Transverse colon (tissue), 4 donors: ENCODE data around the gene MTPN. TPM values are rescaled to one million over a fixed set of nuclear protein-coding genes. Genes with fewer than 3 reads are reported as not detected.

Experiments used
- DNase-seq: peaks from one replicate; pipeline ENCODE4 v3.0.0-alpha.2; 2019
- H3K27ac ChIP-seq, 4 donors: fragments of 200-600 bp; sonication (generic); 2 replicates each; pipeline ENCODE4 v1.5.1; 2016 to 2018; ENCODE audit warnings: inconsistent platforms in 4 of 4
- H3K27me3 ChIP-seq: fragments of 200-600 bp; sonication (generic); 2 replicates; pipeline ENCODE4 v1.5.1; 2017; ENCODE audit warnings: inconsistent platforms
- H3K36me3 ChIP-seq, 4 donors: fragments of 200-600 bp; sonication (generic); 2 replicates each; pipeline ENCODE4 v1.5.1; 2017 to 2019; ENCODE audit warnings: inconsistent platforms in 4 of 4
- H3K4me1 ChIP-seq, 4 donors: fragments of 200-600 bp; sonication (generic); 2 replicates each; pipeline ENCODE4 v1.5.1; 2017 to 2020; ENCODE audit warnings: inconsistent platforms in 4 of 4
- H3K4me3 ChIP-seq, 4 donors: fragments of 200-600 bp; sonication (generic); 1 replicate in 1 of 4; 2 replicates in 3 of 4; pipeline versions ENCODE4 v1.5.1 to v1.6.1; 2017 to 2019; ENCODE audit warnings: inconsistent platforms in 4 of 4
- H3K9me3 ChIP-seq, 2 donors: fragments of 200-600 bp; sonication (generic); 2 replicates each; pipeline ENCODE4 v1.5.1; 2017 to 2019; ENCODE audit warnings: inconsistent platforms in 2 of 2
- EP300 ChIP-seq: sonication (generic); formaldehyde crosslinking; IDR thresholded peaks from one replicate; pipeline ENCODE4 v1.6.1; 2017; ENCODE audit warnings: antibody characterized with exemption, low read depth
- POLR2A ChIP-seq: fragments of 450-650 bp; IDR thresholded peaks from one replicate; pipeline ENCODE4 v1.6.1; 2016; ENCODE audit warnings: antibody characterized with exemption, mild to moderate bottlenecking, moderate library complexity
- POLR2AphosphoS5 ChIP-seq, 3 donors: sonication (generic); formaldehyde crosslinking; IDR thresholded peaks; one replicate each; pipeline ENCODE4 v1.6.1; 2016; ENCODE audit warnings: antibody characterized with exemption in 3 of 3
- WGBS, 2 donors: methylation state at CpG; one replicate each; pipeline ENCODE4 v1.1.5; 2018; ENCODE audit warnings: low coverage in 1 of 2; 5-methylcytosine and 5-hydroxymethylcytosine counted together
- in situ Hi-C, 4 donors: fragments of 200-750 bp; cut with MboI; loops; one replicate each; pipeline versions ENCODE4 v1.15.0 to v1.15.1; 2017; ENCODE audit warnings: low sequenced_read_pairs in 3 of 4, low pct_ligation_motif_present in 1 of 4, low pct_unique_long_range_greater_than_20kb in 1 of 4
- intact Hi-C: fragments of 100-400 bp; cut with DNase I; formaldehyde crosslinking; loops from one replicate; pipeline ENCODE4 v1.15.1; 2023; ENCODE audit warnings: low total_unique reads
- total RNA-seq, 4 donors: library from RNA; depleted of rRNA; stranded (reverse); fragments of >200 nt; gene quantifications; one replicate each; pipeline ENCODE4 v1.1.0, GENCODE V29; 2016
- TF ChIP-seq, protein P1 (sequence below), 5 experiments: fragments of 200-600 bp in 3 of 5; fragments of 450-650 bp in 2 of 5; sonication (generic) in 3 of 5; IDR thresholded peaks; 1 replicate in 2 of 5; 2 replicates in 3 of 5; pipeline ENCODE4 v1.5.1; 2016 to 2017; ENCODE audit warnings: antibody characterized with exemption in 5 of 5, inconsistent platforms in 3 of 5, mild to moderate bottlenecking in 2 of 5, moderate library complexity in 1 of 5

The MTPN gene
- total RNA-seq, 4 donors from 2014 or later: 44.9 to 71.7 (median 65.5) TPM

- Histone ChIP-seq H3K9me3 (no peaks in the 10 kb centered on the region), H3K4me1 (peaks cover 0 to 14% (median 6%) of the 10 kb centered on the region in 4 donors), H3K27ac (no peak overlapping the region), H3K27me3 (no peaks in the 10 kb centered on the region), H3K36me3 (no peaks in the 10 kb centered on the region), H3K4me3 (no peak overlapping the region)
- in situ Hi-C loops: no loop called here
- intact Hi-C loops: no loop called here
- WGBS, 2 donors: 85 to 98% methylated on average over 4 to 5 of the region's 5 CpGs
- TF ChIP-seq, protein P1, sequence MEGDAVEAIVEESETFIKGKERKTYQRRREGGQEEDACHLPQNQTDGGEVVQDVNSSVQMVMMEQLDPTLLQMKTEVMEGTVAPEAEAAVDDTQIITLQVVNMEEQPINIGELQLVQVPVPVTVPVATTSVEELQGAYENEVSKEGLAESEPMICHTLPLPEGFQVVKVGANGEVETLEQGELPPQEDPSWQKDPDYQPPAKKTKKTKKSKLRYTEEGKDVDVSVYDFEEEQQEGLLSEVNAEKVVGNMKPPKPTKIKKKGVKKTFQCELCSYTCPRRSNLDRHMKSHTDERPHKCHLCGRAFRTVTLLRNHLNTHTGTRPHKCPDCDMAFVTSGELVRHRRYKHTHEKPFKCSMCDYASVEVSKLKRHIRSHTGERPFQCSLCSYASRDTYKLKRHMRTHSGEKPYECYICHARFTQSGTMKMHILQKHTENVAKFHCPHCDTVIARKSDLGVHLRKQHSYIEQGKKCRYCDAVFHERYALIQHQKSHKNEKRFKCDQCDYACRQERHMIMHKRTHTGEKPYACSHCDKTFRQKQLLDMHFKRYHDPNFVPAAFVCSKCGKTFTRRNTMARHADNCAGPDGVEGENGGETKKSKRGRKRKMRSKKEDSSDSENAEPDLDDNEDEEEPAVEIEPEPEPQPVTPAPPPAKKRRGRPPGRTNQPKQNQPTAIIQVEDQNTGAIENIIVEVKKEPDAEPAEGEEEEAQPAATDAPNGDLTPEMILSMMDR (IDR thresholded peaks at IDR 0.05): no peak
- no peak for TF ChIP-seq POLR2AphosphoS5 (IDR thresholded peaks at IDR 0.05)
- no peak for TF ChIP-seq EP300
- no peak for TF ChIP-seq POLR2A
- DNase-seq: no peak
Measured at GRCh38 chr7:135932131-135932530, 45.0 kb downstream of the MTPN start.

- 68 to 82% methylated on average over 7 to 9 of the region's 9 CpGs for WGBS, 2 donors
- intact Hi-C loops (no loop called here), in situ Hi-C loops (no loop called here)
- no peak for TF ChIP-seq POLR2A
- TF ChIP-seq, protein P1 (IDR thresholded peaks at IDR 0.05): no peak
- no peak for TF ChIP-seq POLR2AphosphoS5 (IDR thresholded peaks at IDR 0.05)
- TF ChIP-seq EP300: no peak
- Histone ChIP-seq H3K36me3 (no peaks in the 10 kb centered on the region), H3K4me1 (peaks cover 0 to 14% (median 6%) of the 10 kb centered on the region in 4 donors), H3K27ac (peak overlapping the region in 1 of 4 donors; percentile 23), H3K4me3 (no peak overlapping the region), H3K27me3 (no peaks in the 10 kb centered on the region), H3K9me3 (no peaks in the 10 kb centered on the region)
- no peak for DNase-seq
Measured at GRCh38 chr7:135930565-135931461, 46.3 kb downstream of the MTPN start.

GRCh38 chr7:135929722-135930141, 47.4 kb downstream of the MTPN start:
- Histone ChIP-seq H3K4me3 (no peak overlapping the region), H3K36me3 (no peaks in the 10 kb centered on the region), H3K4me1 (peaks cover 0 to 14% (median 6%) of the 10 kb centered on the region in 4 donors), H3K9me3 (no peaks in the 10 kb centered on the region), H3K27ac (no peak overlapping the region), H3K27me3 (no peaks in the 10 kb centered on the region)
- 72 to 88% methylated on average over 3 of the region's 3 CpGs for WGBS, 2 donors
- TF ChIP-seq POLR2A (no peak), POLR2AphosphoS5 (IDR thresholded peaks at IDR 0.05) (no peak), EP300 (no peak)
- TF ChIP-seq, protein P1 (IDR thresholded peaks at IDR 0.05): no peak
- intact Hi-C loops (no loop called here), in situ Hi-C loops (no loop called here)
- no peak for DNase-seq

DNA sequence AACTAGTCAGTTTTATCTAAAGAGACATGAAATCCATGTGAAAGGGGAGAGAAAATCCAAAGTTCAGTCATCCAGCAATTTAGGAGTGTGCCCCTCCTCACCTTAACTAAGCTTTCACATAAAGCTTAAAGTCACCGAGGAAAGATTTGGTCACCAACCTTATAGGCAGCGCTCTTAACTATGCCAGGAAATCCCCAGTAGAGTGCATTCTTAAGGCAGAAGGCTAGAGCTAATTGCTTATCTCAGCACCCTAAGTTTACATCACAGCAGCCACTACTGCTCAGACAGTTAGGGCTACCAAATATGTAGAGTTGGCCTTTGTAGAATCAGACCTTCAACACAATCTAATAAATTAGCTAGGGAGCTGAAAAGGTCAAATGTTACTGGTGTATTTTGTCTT, 47.9 kb downstream of the MTPN start:
- Histone ChIP-seq H3K36me3 (no peaks in the 10 kb centered on the region), H3K27me3 (no peaks in the 10 kb centered on the region), H3K27ac (no peak overlapping the region), H3K9me3 (no peaks in the 10 kb centered on the region), H3K4me3 (no peak overlapping the region), H3K4me1 (peaks cover 0 to 14% (median 6%) of the 10 kb centered on the region in 4 donors)
- no peak for DNase-seq
- in situ Hi-C loops (no loop called here), intact Hi-C loops (no loop called here)
- no peak for TF ChIP-seq EP300
- TF ChIP-seq POLR2AphosphoS5 (IDR thresholded peaks at IDR 0.05): no peak
- TF ChIP-seq, protein P1 (IDR thresholded peaks at IDR 0.05): no peak
- TF ChIP-seq POLR2A: no peak
- WGBS, 2 donors: 69 to 78% methylated on average over 2 of the region's 2 CpGs
